K562 (cell line): ENCODE data around the gene CYP2E1. TPM values are rescaled to one million over a fixed set of nuclear protein-coding genes. Genes with fewer than 3 reads are reported as not detected.

Experiments used
- ATAC-seq: fragments of 200-7000 bp; cut with Tn5 transposase; 3 replicates; pipeline ENCODE4 v1.9.1; 2020; ENCODE audit warnings: moderate library complexity
- BruUV-seq: library from RNA; stranded (reverse); fragments of 400-500 nt; replicated peaks from 2 replicates; lab custom pipeline; 2021; lab: Mats Ljungman, UMichigan
- CTCF ChIA-PET: fragments of 300-600 bp; formaldehyde crosslinking; extraction: SDS; loops from one replicate; lab custom pipeline; 2021; ENCODE audit warnings: low intra/inter-chr PET ratio; lab: Yijun Ruan, JAX
- POLR2A ChIA-PET: fragments of 300-600, 350-650 bp; sonication (Branson Sonifier 250); formaldehyde crosslinking; extraction: SDS; loops from one replicate; lab custom pipeline; 2021; ENCODE audit warnings: antibody characterized with exemption, inconsistent platforms; lab: Yijun Ruan, JAX
- DNase-seq, 4 experiments: peaks; one replicate each; pipeline versions ENCODE4 v3.0.0 to v3.0.0-alpha.2; 2011 to 2018; ENCODE audit warnings: low spot score in 3 of 4, mixed read lengths in 3 of 4; ENCODE audit errors: extremely low read depth in 1 of 4
- FAIRE-seq: peaks from 2 replicates; lab custom pipeline; 2011; peaks lifted over from hg19 to GRCh38; lab: Jason Lieb, UNC
- H2AFZ ChIP-seq: 2 replicates; pipeline ENCODE4 v1.6.0; 2011; ENCODE audit warnings: low read depth, low read length, control low read depth, inconsistent platforms
- H3K27ac ChIP-seq: fragments of 200-600 bp; 3 replicates; pipeline ENCODE4 v1.8.0; 2011; ENCODE audit warnings: low read depth, mild to moderate bottlenecking, control low read depth, inconsistent platforms, low read length, moderate library complexity, mixed read lengths; ENCODE audit errors: extremely low read depth
- H3K27me3 ChIP-seq, 2 experiments: fragments of 300-600 bp in 1 of 2; 2 replicates in 1 of 2; 3 replicates in 1 of 2; pipeline versions ENCODE4 v1.6.0 to v1.8.0; 2011; ENCODE audit warnings: inconsistent platforms in 2 of 2, low read length in 2 of 2, mild to moderate bottlenecking in 1 of 2, mixed read lengths in 1 of 2, moderate library complexity in 1 of 2; ENCODE audit not compliant: control insufficient read depth in 2 of 2, insufficient read depth in 2 of 2
- H3K36me3 ChIP-seq: fragments of 300-600 bp; 3 replicates; pipeline ENCODE4 v1.8.0; 2011; ENCODE audit warnings: mild to moderate bottlenecking, low read length, inconsistent platforms; ENCODE audit not compliant: control insufficient read depth, insufficient read depth
- H3K4me1 ChIP-seq, 2 experiments: fragments of 200-600 bp in 1 of 2; replicated peaks in 1 of 2; 2 replicates in 1 of 2; 3 replicates in 1 of 2; pipeline versions ENCODE4 v1.5.1 to v1.8.0; 2011; ENCODE audit warnings: inconsistent platforms in 2 of 2, low read length in 2 of 2, mild to moderate bottlenecking in 1 of 2, mixed read lengths in 1 of 2, moderate library complexity in 1 of 2; ENCODE audit not compliant: control insufficient read depth in 2 of 2, insufficient read depth in 2 of 2
- H3K4me2 ChIP-seq: 2 replicates; pipeline ENCODE4 v1.6.1; 2011; ENCODE audit warnings: low read length, control low read depth, inconsistent platforms, mixed read lengths; ENCODE audit not compliant: insufficient read depth
- H3K4me3 ChIP-seq: fragments of 200-600 bp; sonication (generic), shearing (Covaris generic); 2 replicates; pipeline ENCODE4 v1.5.1; 2016; ENCODE audit warnings: control low read depth, inconsistent platforms
- H3K79me2 ChIP-seq: fragments of 200-600 bp; 3 replicates; pipeline ENCODE4 v1.8.0; 2011; ENCODE audit warnings: low read length, inconsistent platforms; ENCODE audit not compliant: control insufficient read depth, insufficient read depth
- H3K9ac ChIP-seq, 2 experiments: 2 replicates each; pipeline versions ENCODE4 v1.6.0 to v1.6.1; 2011; ENCODE audit warnings: low read depth in 2 of 2, low read length in 2 of 2, control low read depth in 1 of 2, inconsistent platforms in 1 of 2, mild to moderate bottlenecking in 1 of 2, mixed read lengths in 1 of 2; ENCODE audit not compliant: insufficient read depth in 1 of 2
- H3K9me1 ChIP-seq: one replicate; pipeline ENCODE4 v1.6.0; 2011; ENCODE audit warnings: inconsistent platforms, mild to moderate bottlenecking, low read length, moderate library complexity; ENCODE audit not compliant: control insufficient read depth, insufficient read depth
- H3K9me3 ChIP-seq: replicated peaks from 2 replicates; pipeline ENCODE4 v1.5.1; 2011; ENCODE audit warnings: low read depth, low read length, inconsistent platforms; ENCODE audit not compliant: control insufficient read depth, insufficient read depth
- H4K20me1 ChIP-seq: replicated peaks from 2 replicates; pipeline ENCODE4 v1.6.1; 2011; ENCODE audit warnings: low read length, inconsistent platforms, mixed read lengths; ENCODE audit not compliant: control insufficient read depth, insufficient read depth
- DMBX1 ChIP-seq: fragments of 250-450 bp; sonication (Bioruptor Pico); IDR thresholded peaks from 2 replicates; pipeline ENCODE4 v1.8.0; 2022; ENCODE audit warnings: inconsistent platforms, mild to moderate bottlenecking, moderate library complexity, borderline replicate concordance
- FOXA1 ChIP-seq: fragments of 450-650 bp; IDR thresholded peaks from 2 replicates; pipeline ENCODE4 v1.6.1; 2016; ENCODE audit warnings: mild to moderate bottlenecking, borderline replicate concordance
- GTF2E2 ChIP-seq: fragments of 200-800 bp; sonication (Bioruptor generic); IDR thresholded peaks from 2 replicates; pipeline ENCODE4 v1.6.1; 2016; ENCODE audit warnings: missing genetic modification characterization, missing compliant biosample characterization
- MAFG ChIP-seq: fragments of 450-650 bp; conservative IDR thresholded peaks from 2 replicates; pipeline ENCODE4 v1.6.1; 2016; ENCODE audit warnings: missing genetic modification characterization, missing compliant biosample characterization
- MBD1 ChIP-seq: fragments of 250-450 bp; sonication (Bioruptor Pico); IDR thresholded peaks from 2 replicates; pipeline ENCODE4 v1.8.0; 2022; ENCODE audit warnings: inconsistent platforms
- MCM3 ChIP-seq: fragments of 450-650 bp; IDR thresholded peaks from 2 replicates; pipeline ENCODE4 v1.6.1; 2016
- MXI1 ChIP-seq: IDR thresholded peaks from 2 replicates; pipeline ENCODE4 v1.6.1; 2011; ENCODE audit warnings: low read depth, mild to moderate bottlenecking, improper control_type of control experiment, low read length
- PCBP1 ChIP-seq: fragments of 200-400 bp; formaldehyde crosslinking; IDR thresholded peaks from 2 replicates; pipeline ENCODE4 v1.6.1; 2018; ENCODE audit warnings: mild to moderate bottlenecking, low read depth, low read length; ENCODE audit not compliant: poor library complexity, severe bottlenecking
- PHB ChIP-seq: fragments of 250-450 bp; sonication (Bioruptor Pico); IDR thresholded peaks from 2 replicates; pipeline ENCODE4 v1.5.0; 2021
- RCOR1 ChIP-seq, 2 experiments: IDR thresholded peaks; 2 replicates each; pipeline ENCODE4 v1.6.1; 2012; ENCODE audit warnings: low read depth in 2 of 2, low read length in 2 of 2, borderline replicate concordance in 1 of 2, improper control_type of control experiment in 1 of 2
- ZFP36 ChIP-seq: fragments of 150-350 bp; IDR thresholded peaks from 2 replicates; pipeline ENCODE4 v1.6.1; 2018; ENCODE audit warnings: low read length, low read depth; ENCODE audit not compliant: partially characterized antibody
- ZNF232 ChIP-seq: sonication (generic); formaldehyde crosslinking; IDR thresholded peaks from 2 replicates; pipeline ENCODE4 v1.8.0; 2022; ENCODE audit warnings: mild to moderate bottlenecking, missing genetic modification reagents
- ZNF239 ChIP-seq: fragments of 250-450 bp; sonication (Bioruptor Pico); IDR thresholded peaks from 2 replicates; pipeline ENCODE4 v1.4.0; 2020; ENCODE audit warnings: mild to moderate bottlenecking
- ZNF57 ChIP-seq: fragments of 450-650 bp; formaldehyde crosslinking; IDR thresholded peaks from 2 replicates; pipeline ENCODE4 v1.4.0; 2020; ENCODE audit warnings: mild to moderate bottlenecking, moderate library complexity
- WGBS: fragments of 100-300 bp; shearing (Covaris generic); methylation state at CpG from one replicate; pipeline ENCODE4 v1.1.6; 2016; ENCODE audit warnings: low coverage, mixed read lengths; ENCODE audit not compliant: insufficient coverage; ENCODE audit errors: missing lambda C conversion rate; 5-methylcytosine and 5-hydroxymethylcytosine counted together
- in situ Hi-C: fragments of 300-500 bp; cut with MboI; formaldehyde crosslinking; loops from 4 replicates; pipeline ENCODE4 v1.15.0; 2018; ENCODE audit warnings: inconsistent platforms, mixed read lengths
- intact Hi-C: fragments of 100-400 bp; cut with micrococcal nuclease; formaldehyde crosslinking; loops from 2 replicates; pipeline ENCODE4 v1.14.2; 2022
- polyA plus RNA-seq, 8 experiments: library from polyadenylated mRNA; depleted of rRNA in 4 of 8; stranded (reverse) in 5 of 8; unstranded in 3 of 8; fragments of >200 nt; fragmentation: Nextera tagmentation in 2 of 8; fragmentation: Illumina TruSeq in 1 of 8; extraction: Ambion mirVana in 2 of 8; extraction: Trizol in 1 of 8; gene quantifications; 2 replicates each; pipeline versions ENCODE4 v1.2.1 to v1.2.3, GENCODE V29; 2011 to 2014; ENCODE audit warnings: inconsistent platforms in 1 of 8, missing spikeins in 1 of 8
- total RNA-seq, 7 experiments: library from RNA; depleted of rRNA in 6 of 7; stranded (reverse); fragments of >200 nt in 6 of 7; fragmentation: Illumina TruSeq in 2 of 7; extraction: Trizol in 2 of 7; gene quantifications; 2 replicates each; pipeline versions ENCODE4 v1.2.1 to v1.2.3, GENCODE V29; 2011 to 2021; ENCODE audit warnings: low replicate concordance in 1 of 7

Gene CYP2E1
- total and polyA plus RNA-seq, 9 of the 15 experiments (the other 6 are each of a cell fraction or from before 2014, with no cell fraction given), result 0.07 to 1.6 (median 0.19) TPM; not detected in 2

GRCh38 chr10:133528296-133528844 lies 1.2 kb downstream of the CYP2E1 start:
- Histone ChIP-seq H3K9me3 (no peaks in the 10 kb centered on the region), H3K4me1 (peaks cover 0 to 19% of the 10 kb centered on the region in 2 experiments; a peak in 2 of 5 replicates), H3K9ac (no peak overlapping the region), H3K36me3 (no peaks in the 10 kb centered on the region), H3K4me3 (no peak overlapping the region), H3K4me2 (0 out of 2 replicates have a peak overlapping the region, but pooled peaks have one; percentile 63), H3K9me1 (no peaks in the 10 kb centered on the region), H4K20me1 (no peaks in the 10 kb centered on the region), H2AFZ (no peak overlapping the region), H3K27ac (no peak overlapping the region), H3K27me3 (peaks cover 32 to 75% of the 10 kb centered on the region in 2 experiments), H3K79me2 (no peaks in the 10 kb centered on the region)
- FAIRE-seq, result no peak
- ChIA-PET POLR2A (no interaction called here), CTCF (no interaction called here)
- no peak for ATAC-seq
- 40% methylated on average over 50 of the region's 50 CpGs for WGBS
- intact Hi-C loops (no loop called here), in situ Hi-C loops (no loop called here)
- TF ChIP-seq ZFP36 (no peak), MAFG (tag) (no peak), MBD1 (CRISPR knock-in tag) (no peak), DMBX1 (CRISPR knock-in tag) (no peak), ZNF232 (CRISPR knock-in tag) (no peak), ZNF239 (CRISPR knock-in tag) (no peak), MXI1 (no peak), PHB (no peak), MCM3 (no peak), RCOR1 (IDR thresholded peaks at IDR 0.05; ENCODE audit: borderline replicate concordance in 1 of 2, low read depth in 2 of 2, low read length in 2 of 2) (no peak), GTF2E2 (tag) (no peak), ZNF57 (CRISPR knock-in tag) (no peak), PCBP1 (no peak), FOXA1 (no peak)
- DNase-seq, result no peak
- BruUV-seq, result no TSS peak
